WTC11 (cell line): Measurements from ENCODE around the gene GAB2. TPM values are rescaled to one million over a fixed set of nuclear protein-coding genes. Genes with fewer than 3 reads are reported as not detected.

Experiments used
- ATAC-seq: fragments of 200-7000 bp; cut with Tn5 transposase; 2 replicates; pipeline ENCODE4 v1.10.0; 2021; ENCODE audit warnings: mild to moderate bottlenecking, moderate library complexity
- CTCF ChIA-PET: fragments of 300-600 bp; sonication (Branson Sonifier 250); formaldehyde crosslinking; loops from one replicate; lab custom pipeline; 2021; ENCODE audit warnings: antibody characterized with exemption; lab: Charles Lee
- POLR2A ChIA-PET: fragments of 350-600 bp; sonication (Branson Sonifier 250); formaldehyde crosslinking; loops from one replicate; lab custom pipeline; 2021; ENCODE audit warnings: antibody characterized with exemption; lab: Charles Lee
- DNase-seq: peaks from one replicate; pipeline ENCODE4 v3.0.0; 2021; ENCODE audit warnings: low spot score
- H3K27ac Mint-ChIP-seq: 2 replicates; pipeline ENCODE4 v1.8.0; 2021; ENCODE audit warnings: mixed read lengths
- H3K27me3 Mint-ChIP-seq: 2 replicates; pipeline ENCODE4 v1.8.0; 2021; ENCODE audit warnings: low read depth, mild to moderate bottlenecking, moderate library complexity, mixed read lengths
- H3K36me3 Mint-ChIP-seq: 2 replicates; pipeline ENCODE4 v1.8.0; 2021; ENCODE audit warnings: mixed read lengths
- H3K4me1 Mint-ChIP-seq: 2 replicates; pipeline ENCODE4 v1.8.0; 2022; ENCODE audit warnings: mixed read lengths
- H3K4me3 Mint-ChIP-seq: 2 replicates; pipeline ENCODE4 v1.8.0; 2021; ENCODE audit warnings: mild to moderate bottlenecking, moderate library complexity, mixed read lengths
- H3K9me3 Mint-ChIP-seq: 2 replicates; pipeline ENCODE4 v1.8.0; 2021; ENCODE audit warnings: mixed read lengths
- GTF2I ChIP-seq: fragments of 250-450 bp; sonication (Bioruptor Pico); conservative IDR thresholded peaks from 2 replicates; pipeline ENCODE4 v1.4.0; 2021; ENCODE audit warnings: mild to moderate bottlenecking
- HMGXB4 ChIP-seq: sonication (generic); formaldehyde crosslinking; IDR thresholded peaks from 2 replicates; pipeline ENCODE4 v1.8.1; 2023; ENCODE audit warnings: mild to moderate bottlenecking, moderate library complexity, missing genetic modification reagents
- NFATC4 ChIP-seq: fragments of 250-450 bp; sonication (Bioruptor Pico); IDR thresholded peaks from 2 replicates; pipeline ENCODE4 v1.9.0; 2021; ENCODE audit warnings: mild to moderate bottlenecking
- NFE2L1 ChIP-seq: sonication (generic); formaldehyde crosslinking; IDR thresholded peaks from 2 replicates; pipeline ENCODE4 v1.8.1; 2023; ENCODE audit warnings: missing genetic modification reagents
- NFYB ChIP-seq: sonication (generic); formaldehyde crosslinking; conservative IDR thresholded peaks from 2 replicates; pipeline ENCODE4 v1.8.0; 2022; ENCODE audit warnings: low read depth, missing genetic modification reagents
- RELA ChIP-seq: sonication (generic); formaldehyde crosslinking; IDR thresholded peaks from 2 replicates; pipeline ENCODE4 v1.8.1; 2022; ENCODE audit warnings: missing genetic modification reagents, mild to moderate bottlenecking, borderline replicate concordance
- ZNF263 ChIP-seq: sonication (generic); formaldehyde crosslinking; IDR thresholded peaks from 2 replicates; pipeline ENCODE4 v1.8.1; 2022; ENCODE audit warnings: low read depth, mild to moderate bottlenecking, moderate library complexity, missing genetic modification reagents
- ZNF396 ChIP-seq: fragments of 250-450 bp; sonication (Bioruptor Pico); IDR thresholded peaks from 2 replicates; pipeline ENCODE4 v1.8.0; 2021; ENCODE audit warnings: mild to moderate bottlenecking, moderate library complexity, borderline replicate concordance
- ZNF423 ChIP-seq: fragments of 250-450 bp; sonication (Bioruptor Pico); IDR thresholded peaks from 2 replicates; pipeline ENCODE4 v2.1.2; 2022; ENCODE audit warnings: mild to moderate bottlenecking, moderate library complexity
- total RNA-seq: library from RNA; stranded (reverse); gene quantifications from 3 replicates; pipeline ENCODE4 v1.2.3, GENCODE V29; 2021
- TF ChIP-seq, protein P1 (sequence below): sonication (generic); formaldehyde crosslinking; conservative IDR thresholded peaks from 2 replicates; pipeline ENCODE4 v1.8.1; 2022; ENCODE audit warnings: mild to moderate bottlenecking, missing genetic modification reagents
- TF ChIP-seq, protein P2 (sequence below): sonication (generic); formaldehyde crosslinking; conservative IDR thresholded peaks from 2 replicates; pipeline ENCODE4 v1.8.1; 2023; ENCODE audit warnings: mild to moderate bottlenecking, low read depth, missing genetic modification reagents, moderate library complexity
- TF ChIP-seq, protein P3 (sequence below): sonication (generic); formaldehyde crosslinking; IDR thresholded peaks from 2 replicates; pipeline ENCODE4 v1.8.1; 2023; ENCODE audit warnings: mild to moderate bottlenecking, missing genetic modification reagents, moderate library complexity
- TF ChIP-seq, protein P4 (sequence below): sonication (generic); formaldehyde crosslinking; IDR thresholded peaks from 2 replicates; pipeline ENCODE4 v1.8.1; 2023; ENCODE audit warnings: mild to moderate bottlenecking, missing genetic modification reagents
- TF ChIP-seq, protein P5 (sequence below): sonication (generic); formaldehyde crosslinking; IDR thresholded peaks from 2 replicates; pipeline ENCODE4 v1.8.1; 2022; ENCODE audit warnings: mild to moderate bottlenecking, moderate library complexity, missing genetic modification reagents
- TF ChIP-seq, protein P6 (sequence below): sonication (generic); formaldehyde crosslinking; IDR thresholded peaks from 2 replicates; pipeline ENCODE4 v1.8.0; 2022; ENCODE audit warnings: mild to moderate bottlenecking, missing genetic modification reagents
- TF ChIP-seq, protein P7 (sequence below): sonication (generic); formaldehyde crosslinking; IDR thresholded peaks from 2 replicates; pipeline ENCODE4 v1.8.1; 2023; ENCODE audit warnings: mild to moderate bottlenecking, missing genetic modification reagents

The GAB2 gene
- total RNA-seq, 1 experiment from 2014 or later = 10.6 TPM

DNA sequence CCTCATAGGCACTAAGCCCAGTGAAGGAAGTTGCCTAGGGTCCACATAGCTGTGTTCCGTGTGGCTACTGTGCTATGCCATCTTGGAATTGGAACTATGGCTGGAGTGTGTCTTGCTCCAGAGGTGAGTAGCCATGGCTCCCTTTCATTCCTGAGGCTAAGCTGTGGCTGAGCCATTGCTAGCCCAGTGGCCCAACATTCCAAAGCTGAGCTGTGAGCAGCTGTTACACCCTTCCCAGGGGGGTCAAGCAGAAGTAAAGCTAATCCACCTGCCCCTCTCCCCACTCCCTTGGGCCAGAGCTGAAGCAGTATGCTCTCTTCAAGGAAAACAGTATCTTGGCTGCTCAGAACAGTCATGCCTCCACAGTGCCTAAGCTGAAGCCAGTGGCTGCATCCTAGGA, 177.8 kb downstream of the GAB2 start:
- no peak overlapping the region for H3K27ac Mint-ChIP-seq
- no peak overlapping the region for H3K4me3 Mint-ChIP-seq
- no peak for DNase-seq
- H3K9me3 Mint-ChIP-seq = peaks cover 19% of the 10 kb centered on the region
- no peak; the same call in 1 of the 2 replicates for ATAC-seq
- CTCF ChIA-PET = interaction anchor here (0.8 to 1.2 kb wide), 4 partner anchors 12 to 181 kb away, joined by 3 to 5 read pairs (median 4); no protein-coding TSS in a partner anchor
- no peaks in the 10 kb centered on the region for H3K4me1 Mint-ChIP-seq
- peaks cover 6% of the 10 kb centered on the region for H3K36me3 Mint-ChIP-seq
- no peaks in the 10 kb centered on the region for H3K27me3 Mint-ChIP-seq
- POLR2A ChIA-PET = no interaction called here
- TF ChIP-seq, protein P1, sequence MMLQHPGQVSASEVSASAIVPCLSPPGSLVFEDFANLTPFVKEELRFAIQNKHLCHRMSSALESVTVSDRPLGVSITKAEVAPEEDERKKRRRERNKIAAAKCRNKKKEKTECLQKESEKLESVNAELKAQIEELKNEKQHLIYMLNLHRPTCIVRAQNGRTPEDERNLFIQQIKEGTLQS (CRISPR knock-in tag) = no peak
- TF ChIP-seq GTF2I (CRISPR knock-in tag) = no peak
- TF ChIP-seq RELA (CRISPR knock-in tag) = no peak
- TF ChIP-seq NFE2L1 (CRISPR knock-in tag) = no peak
- TF ChIP-seq, protein P2, sequence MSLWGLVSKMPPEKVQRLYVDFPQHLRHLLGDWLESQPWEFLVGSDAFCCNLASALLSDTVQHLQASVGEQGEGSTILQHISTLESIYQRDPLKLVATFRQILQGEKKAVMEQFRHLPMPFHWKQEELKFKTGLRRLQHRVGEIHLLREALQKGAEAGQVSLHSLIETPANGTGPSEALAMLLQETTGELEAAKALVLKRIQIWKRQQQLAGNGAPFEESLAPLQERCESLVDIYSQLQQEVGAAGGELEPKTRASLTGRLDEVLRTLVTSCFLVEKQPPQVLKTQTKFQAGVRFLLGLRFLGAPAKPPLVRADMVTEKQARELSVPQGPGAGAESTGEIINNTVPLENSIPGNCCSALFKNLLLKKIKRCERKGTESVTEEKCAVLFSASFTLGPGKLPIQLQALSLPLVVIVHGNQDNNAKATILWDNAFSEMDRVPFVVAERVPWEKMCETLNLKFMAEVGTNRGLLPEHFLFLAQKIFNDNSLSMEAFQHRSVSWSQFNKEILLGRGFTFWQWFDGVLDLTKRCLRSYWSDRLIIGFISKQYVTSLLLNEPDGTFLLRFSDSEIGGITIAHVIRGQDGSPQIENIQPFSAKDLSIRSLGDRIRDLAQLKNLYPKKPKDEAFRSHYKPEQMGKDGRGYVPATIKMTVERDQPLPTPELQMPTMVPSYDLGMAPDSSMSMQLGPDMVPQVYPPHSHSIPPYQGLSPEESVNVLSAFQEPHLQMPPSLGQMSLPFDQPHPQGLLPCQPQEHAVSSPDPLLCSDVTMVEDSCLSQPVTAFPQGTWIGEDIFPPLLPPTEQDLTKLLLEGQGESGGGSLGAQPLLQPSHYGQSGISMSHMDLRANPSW (CRISPR knock-in tag) = no peak
- TF ChIP-seq, protein P3, sequence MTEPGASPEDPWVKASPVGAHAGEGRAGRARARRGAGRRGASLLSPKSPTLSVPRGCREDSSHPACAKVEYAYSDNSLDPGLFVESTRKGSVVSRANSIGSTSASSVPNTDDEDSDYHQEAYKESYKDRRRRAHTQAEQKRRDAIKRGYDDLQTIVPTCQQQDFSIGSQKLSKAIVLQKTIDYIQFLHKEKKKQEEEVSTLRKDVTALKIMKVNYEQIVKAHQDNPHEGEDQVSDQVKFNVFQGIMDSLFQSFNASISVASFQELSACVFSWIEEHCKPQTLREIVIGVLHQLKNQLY (CRISPR knock-in tag) = no peak
- TF ChIP-seq NFYB = no peak
- TF ChIP-seq HMGXB4 = no peak
- TF ChIP-seq ZNF396 (CRISPR knock-in tag) = no peak
- TF ChIP-seq, protein P4, sequence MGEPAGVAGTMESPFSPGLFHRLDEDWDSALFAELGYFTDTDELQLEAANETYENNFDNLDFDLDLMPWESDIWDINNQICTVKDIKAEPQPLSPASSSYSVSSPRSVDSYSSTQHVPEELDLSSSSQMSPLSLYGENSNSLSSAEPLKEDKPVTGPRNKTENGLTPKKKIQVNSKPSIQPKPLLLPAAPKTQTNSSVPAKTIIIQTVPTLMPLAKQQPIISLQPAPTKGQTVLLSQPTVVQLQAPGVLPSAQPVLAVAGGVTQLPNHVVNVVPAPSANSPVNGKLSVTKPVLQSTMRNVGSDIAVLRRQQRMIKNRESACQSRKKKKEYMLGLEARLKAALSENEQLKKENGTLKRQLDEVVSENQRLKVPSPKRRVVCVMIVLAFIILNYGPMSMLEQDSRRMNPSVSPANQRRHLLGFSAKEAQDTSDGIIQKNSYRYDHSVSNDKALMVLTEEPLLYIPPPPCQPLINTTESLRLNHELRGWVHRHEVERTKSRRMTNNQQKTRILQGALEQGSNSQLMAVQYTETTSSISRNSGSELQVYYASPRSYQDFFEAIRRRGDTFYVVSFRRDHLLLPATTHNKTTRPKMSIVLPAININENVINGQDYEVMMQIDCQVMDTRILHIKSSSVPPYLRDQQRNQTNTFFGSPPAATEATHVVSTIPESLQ (CRISPR knock-in tag) = no peak
- TF ChIP-seq, protein P5, sequence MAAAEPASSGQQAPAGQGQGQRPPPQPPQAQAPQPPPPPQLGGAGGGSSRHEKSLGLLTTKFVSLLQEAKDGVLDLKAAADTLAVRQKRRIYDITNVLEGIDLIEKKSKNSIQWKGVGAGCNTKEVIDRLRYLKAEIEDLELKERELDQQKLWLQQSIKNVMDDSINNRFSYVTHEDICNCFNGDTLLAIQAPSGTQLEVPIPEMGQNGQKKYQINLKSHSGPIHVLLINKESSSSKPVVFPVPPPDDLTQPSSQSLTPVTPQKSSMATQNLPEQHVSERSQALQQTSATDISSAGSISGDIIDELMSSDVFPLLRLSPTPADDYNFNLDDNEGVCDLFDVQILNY (CRISPR knock-in tag) = no peak
- no peak for TF ChIP-seq ZNF263 (CRISPR knock-in tag)
- TF ChIP-seq, protein P6, sequence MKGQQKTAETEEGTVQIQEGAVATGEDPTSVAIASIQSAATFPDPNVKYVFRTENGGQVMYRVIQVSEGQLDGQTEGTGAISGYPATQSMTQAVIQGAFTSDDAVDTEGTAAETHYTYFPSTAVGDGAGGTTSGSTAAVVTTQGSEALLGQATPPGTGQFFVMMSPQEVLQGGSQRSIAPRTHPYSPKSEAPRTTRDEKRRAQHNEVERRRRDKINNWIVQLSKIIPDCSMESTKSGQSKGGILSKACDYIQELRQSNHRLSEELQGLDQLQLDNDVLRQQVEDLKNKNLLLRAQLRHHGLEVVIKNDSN (CRISPR knock-in tag) = no peak
- no peak for TF ChIP-seq ZNF423 (CRISPR knock-in tag)
- TF ChIP-seq, protein P7, sequence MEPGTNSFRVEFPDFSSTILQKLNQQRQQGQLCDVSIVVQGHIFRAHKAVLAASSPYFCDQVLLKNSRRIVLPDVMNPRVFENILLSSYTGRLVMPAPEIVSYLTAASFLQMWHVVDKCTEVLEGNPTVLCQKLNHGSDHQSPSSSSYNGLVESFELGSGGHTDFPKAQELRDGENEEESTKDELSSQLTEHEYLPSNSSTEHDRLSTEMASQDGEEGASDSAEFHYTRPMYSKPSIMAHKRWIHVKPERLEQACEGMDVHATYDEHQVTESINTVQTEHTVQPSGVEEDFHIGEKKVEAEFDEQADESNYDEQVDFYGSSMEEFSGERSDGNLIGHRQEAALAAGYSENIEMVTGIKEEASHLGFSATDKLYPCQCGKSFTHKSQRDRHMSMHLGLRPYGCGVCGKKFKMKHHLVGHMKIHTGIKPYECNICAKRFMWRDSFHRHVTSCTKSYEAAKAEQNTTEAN (CRISPR knock-in tag) = no peak
- TF ChIP-seq NFATC4 (CRISPR knock-in tag) = no peak
